ENCODE data around the gene TMEM129. TPM values are rescaled to one million over a fixed set of nuclear protein-coding genes. Genes with fewer than 3 reads are reported as not detected.

TMEM129 gene
- total RNA-seq (ENCODE audit: insufficient read depth, low replicate concordance): 26.0 TPM

DNA sequence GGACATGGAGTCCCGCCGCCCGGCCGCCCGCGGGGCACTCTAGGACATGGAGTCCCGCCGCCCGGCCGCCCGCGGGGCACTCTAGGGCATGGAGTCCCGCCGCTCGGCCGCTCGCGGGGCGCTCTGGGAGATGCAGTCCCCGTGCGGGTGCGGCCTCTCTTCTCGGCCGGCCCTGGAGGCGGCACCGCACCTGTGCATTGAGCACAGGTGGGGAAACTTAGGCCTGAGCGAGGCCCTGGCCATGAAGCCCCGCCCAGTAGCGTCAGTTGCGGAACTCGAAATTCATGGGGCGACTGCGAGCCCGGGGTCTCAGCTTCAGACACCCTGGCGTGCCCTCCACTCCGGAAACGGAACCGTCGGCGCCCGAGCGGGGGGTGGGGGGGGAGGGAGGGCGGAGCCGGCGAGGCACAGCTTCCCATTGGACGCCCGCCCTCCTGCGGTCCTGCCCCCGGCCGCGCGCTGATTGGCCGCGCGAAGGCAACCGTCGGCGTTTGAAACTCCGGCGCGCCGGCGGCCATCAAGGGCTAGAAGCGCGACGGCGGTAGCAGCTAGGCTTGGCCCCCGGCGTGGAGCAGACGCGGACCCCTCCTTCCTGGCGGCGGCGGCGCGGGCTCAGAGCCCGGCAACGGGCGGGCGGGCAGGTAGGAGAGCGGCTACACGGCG is at the start of gene TMEM129, which contains the start of gene TACC3:
Gene TMEM129, minus strand, starts transcription at position 321 of the 663 bp plus-strand sequence. CDS start 486 bp downstream, outside the sequence.
Gene TACC3, plus strand, starts transcription at position 519 of the 663 bp plus-strand sequence. CDS start 1,901 bp downstream, outside the sequence.
- peak; percentile 96 for DNase-seq (ENCODE audit: low spot score)

DNA sequence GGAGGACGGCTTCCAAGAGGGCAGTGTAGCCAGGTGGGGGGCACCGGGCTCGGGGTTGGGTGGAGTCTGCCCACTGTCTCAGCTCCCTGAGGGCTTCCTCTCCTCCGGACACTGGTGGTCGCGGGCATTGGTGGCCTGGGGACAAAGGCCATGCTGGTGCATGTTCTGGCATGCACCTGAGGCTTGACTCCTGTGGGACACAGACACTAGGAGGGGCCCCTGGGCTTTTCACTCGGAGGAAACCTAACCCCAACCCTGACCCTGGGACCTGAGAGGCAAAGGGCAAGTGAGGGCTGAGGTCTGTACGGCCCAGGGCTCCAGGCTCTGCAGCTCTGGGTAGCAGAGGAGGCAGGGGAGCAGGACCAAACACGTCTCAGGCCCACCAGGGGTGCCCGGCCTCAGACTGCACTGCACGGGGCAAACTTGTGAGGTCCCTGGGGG is 49.7 kb upstream of the TMEM129 start:
- DNase-seq (ENCODE audit: low spot score): no peak

DNA sequence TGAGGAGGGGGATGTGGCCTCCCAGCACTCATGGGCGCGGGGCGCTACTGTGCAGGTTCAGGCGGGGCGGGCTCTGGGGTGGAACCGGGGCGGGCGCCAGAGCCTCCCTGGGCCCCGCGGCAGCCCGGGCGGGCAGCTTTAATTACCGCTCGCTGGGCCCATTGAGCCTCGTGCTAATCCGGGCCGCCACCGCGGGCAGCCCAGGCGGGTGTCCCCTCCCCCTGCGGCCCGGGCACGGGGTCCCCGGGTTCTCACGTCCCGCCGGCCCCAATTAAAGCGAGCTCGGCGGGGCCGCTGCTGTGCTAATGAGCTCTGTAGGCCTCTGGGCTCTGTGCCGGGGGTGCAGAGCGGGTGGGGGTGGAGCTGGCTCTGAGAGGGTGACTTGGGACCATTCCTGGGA is 49.1 kb upstream of the TMEM129 start:
- no peak for DNase-seq (ENCODE audit: low spot score)

- no peak for DNase-seq (ENCODE audit: low spot score)
Observed at GRCh38 chr4:1769692-1770091, 48.6 kb upstream of the TMEM129 start.

GRCh38 chr4:1768367-1769034 is 47.4 kb upstream of the TMEM129 start:
- DNase-seq (ENCODE audit: low spot score): peak; percentile 75

GRCh38 chr4:1767770-1768366 is 46.7 kb upstream of the TMEM129 start:
- no peak for DNase-seq (ENCODE audit: low spot score)

DNA sequence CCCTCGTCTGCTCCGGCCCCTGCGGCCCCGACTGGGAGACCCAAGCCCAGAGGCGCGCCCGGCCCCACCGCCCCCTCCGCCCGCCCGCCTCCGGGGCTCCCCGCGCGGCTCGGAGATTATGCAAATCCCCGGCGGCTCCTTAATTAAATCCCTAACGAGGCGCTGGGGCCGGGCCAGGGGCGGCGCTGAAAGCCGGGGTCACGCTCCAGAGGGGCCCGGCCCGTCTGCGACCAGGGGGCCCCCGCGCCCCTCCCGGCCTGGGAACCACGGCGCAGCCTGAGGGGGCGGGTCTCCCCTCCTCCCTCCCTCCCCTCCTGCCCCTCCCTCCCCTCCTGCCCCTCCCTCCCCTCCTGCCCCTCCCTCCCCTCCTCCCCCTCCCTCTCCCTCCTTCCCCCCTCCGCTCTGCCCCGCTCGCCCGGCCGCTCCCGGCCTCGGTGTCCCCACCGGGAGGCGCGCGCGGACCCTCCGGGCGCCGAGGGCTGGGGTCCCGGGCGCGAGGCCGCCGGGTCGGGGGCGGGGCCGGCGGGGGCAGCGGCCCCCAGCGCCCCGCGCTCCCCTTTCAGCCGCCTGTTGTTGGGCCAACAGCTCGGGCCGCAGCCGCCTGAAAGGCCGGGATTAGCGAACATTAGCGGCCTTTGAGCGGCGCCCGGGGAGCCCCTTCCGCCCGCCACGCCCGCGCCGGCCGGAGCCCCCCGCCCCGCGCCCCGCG is 46.1 kb upstream of the TMEM129 start:
- no peak for DNase-seq (ENCODE audit: low spot score)

DNA sequence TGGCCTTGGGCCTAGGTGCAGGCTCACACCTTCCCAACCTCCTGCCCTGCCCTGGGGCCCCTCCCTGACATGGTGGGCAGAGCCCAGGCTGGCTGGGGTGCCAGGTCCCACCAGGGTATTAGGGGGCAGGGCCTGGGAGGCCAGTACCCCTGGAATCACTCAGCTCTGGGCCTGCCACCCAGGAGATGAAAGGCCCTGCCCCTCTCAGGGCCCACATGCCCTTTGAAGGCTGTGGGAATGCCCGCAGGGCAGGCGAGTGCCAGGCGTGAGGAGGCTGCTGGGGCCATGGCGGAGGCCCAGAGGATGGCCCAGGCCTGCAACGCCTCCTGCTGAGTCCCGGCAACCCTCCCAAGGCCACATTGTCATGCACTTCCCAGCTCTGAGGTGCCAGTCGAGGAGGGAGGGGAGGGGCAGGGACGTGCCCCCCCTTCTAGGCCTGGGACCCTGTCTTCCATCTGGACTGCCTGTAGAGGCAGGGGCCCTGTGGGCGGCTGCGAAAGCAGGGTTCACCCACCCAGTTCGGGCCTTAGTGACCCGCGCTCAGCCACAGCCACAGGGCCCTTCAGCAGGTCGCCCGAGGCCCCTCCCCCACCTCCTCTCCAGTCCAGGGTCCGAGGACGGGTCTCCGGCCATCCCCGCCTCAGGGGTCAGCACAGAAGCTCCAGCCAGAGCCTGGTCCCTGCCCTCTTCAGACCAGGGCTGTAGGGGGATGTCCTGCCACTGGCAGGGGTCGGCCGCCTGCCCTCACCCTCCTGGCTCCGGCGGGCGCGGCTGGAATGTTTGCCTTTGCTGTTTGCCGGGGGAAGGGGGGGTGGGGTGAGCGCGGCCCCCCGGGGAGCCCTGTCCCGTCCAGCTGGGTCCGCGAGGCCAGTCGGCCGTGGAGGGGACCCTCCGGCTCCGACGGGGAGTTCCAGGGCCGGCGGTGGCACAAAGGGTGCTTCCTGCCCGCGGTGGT is 45.3 kb upstream of the TMEM129 start:
- DNase-seq (ENCODE audit: low spot score): no peak

GRCh38 chr4:1765409-1766072 is 44.4 kb upstream of the TMEM129 start:
- no peak for DNase-seq (ENCODE audit: low spot score)

DNA sequence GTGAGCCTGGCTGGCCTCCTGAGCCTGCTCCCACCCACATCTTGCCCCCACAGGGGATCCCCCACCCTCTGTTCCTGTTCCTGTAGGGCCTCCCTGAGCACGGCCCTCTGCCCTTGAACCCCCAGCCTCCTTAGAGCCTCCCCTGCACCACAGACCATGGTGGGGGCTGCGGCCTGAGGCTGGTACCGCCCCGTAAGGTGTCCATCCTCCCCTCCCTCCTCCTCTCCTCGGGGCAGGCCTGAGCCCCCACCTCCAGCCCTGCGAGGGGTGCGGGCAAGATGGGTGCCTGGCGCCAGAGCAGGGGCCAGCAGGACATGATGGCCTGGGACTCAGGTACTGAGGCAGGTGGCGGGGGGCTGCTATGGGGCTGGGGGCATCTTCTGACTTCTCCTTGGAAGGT is 43.5 kb upstream of the TMEM129 start:
- no peak for DNase-seq (ENCODE audit: low spot score)

DNA sequence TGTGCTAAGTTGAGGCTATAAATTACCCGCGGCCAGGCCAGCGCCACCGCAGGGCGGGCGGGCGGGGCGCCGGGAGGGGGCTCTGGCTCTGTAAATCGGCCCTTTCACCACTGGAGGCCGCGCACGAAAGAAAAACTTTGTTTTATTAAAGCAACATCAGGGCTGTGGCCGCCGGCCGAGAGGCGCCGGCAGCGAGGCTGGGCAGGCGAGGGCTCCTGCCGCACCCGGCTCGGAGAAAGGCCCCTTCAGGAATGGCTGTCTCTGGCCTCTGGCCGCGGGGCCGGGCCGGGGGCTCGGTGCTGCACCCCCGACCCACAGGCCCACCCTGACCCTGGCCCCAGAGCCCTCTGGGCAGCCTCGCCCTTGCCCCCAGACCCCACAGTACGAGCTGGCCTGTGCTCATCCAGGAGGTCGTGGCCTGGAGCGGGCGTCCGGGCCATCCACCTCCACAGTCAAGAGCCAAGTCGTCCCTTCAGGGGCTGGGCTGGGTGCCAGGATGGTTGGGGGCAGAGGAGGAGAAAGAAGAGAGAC is 42.5 kb upstream of the TMEM129 start:
- peak; percentile 80 for DNase-seq (ENCODE audit: low spot score)

- DNase-seq (ENCODE audit: low spot score): no peak
Observed at GRCh38 chr4:1763070-1763549, 42.0 kb upstream of the TMEM129 start.

GRCh38 chr4:1762264-1763010 is 41.3 kb upstream of the TMEM129 start:
- no peak for DNase-seq (ENCODE audit: low spot score)

- no peak for DNase-seq (ENCODE audit: low spot score)
Observed at GRCh38 chr4:1761130-1761689, 40.1 kb upstream of the TMEM129 start.

GRCh38 chr4:1760521-1761071 is 39.5 kb upstream of the TMEM129 start:
- DNase-seq (ENCODE audit: low spot score): no peak

DNA sequence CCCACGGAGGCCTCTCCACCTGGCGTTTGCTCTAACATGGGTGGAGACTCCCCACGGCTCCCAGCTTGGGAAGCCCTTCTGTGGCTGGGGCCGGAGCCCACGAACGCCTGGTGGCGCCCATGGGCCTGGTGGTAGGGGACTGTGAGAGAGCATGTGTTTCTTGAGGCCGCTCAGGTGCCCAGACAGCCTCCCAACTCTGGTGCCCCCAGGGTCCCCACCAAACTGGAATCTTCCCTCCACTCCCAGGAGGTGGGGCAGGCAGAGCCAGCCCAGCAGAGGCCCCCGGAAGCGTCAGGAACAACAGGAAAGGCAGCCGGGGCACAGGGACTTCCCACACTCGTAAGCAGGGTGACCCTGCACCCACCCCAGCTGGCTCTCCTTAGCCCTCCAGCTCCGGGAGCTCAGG is 38.7 kb upstream of the TMEM129 start:
- DNase-seq (ENCODE audit: low spot score): no peak

- DNase-seq (ENCODE audit: low spot score): no peak
Observed at GRCh38 chr4:1759170-1759817, 38.2 kb upstream of the TMEM129 start.

Measured in umbilical cord (tissue), 2 donors.